K562 (cell line): ENCODE data around the gene AFDN.

Experiments used
- FOXJ2 ChIP-seq: fragments of 200-800 bp; sonication (Bioruptor generic); IDR thresholded peaks from 2 replicates; pipeline ENCODE4 v1.6.1; 2016; ENCODE audit warnings: missing genetic modification characterization, missing compliant biosample characterization
- HNRNPLL ChIP-seq: fragments of 200-400 bp; formaldehyde crosslinking; IDR thresholded peaks from 2 replicates; pipeline ENCODE4 v1.6.1; 2017; ENCODE audit warnings: low read length, low read depth, mild to moderate bottlenecking; ENCODE audit not compliant: poor library complexity, severe bottlenecking
- SMAD1 ChIP-seq: fragments of 150-350 bp; IDR thresholded peaks from 2 replicates; pipeline ENCODE4 v1.6.1; 2014; ENCODE audit warnings: low read length, low read depth; ENCODE audit not compliant: partially characterized antibody
- ZNF124 ChIP-seq: sonication (generic); formaldehyde crosslinking; IDR thresholded peaks from 2 replicates; pipeline ENCODE4 v1.8.1; 2022; ENCODE audit warnings: missing genetic modification reagents
- TF ChIP-seq, protein P1 (sequence below): sonication (generic); formaldehyde crosslinking; IDR thresholded peaks from 2 replicates; pipeline ENCODE4 v1.8.0; 2022; ENCODE audit warnings: mild to moderate bottlenecking, missing genetic modification reagents
- TF ChIP-seq, protein P2 (sequence below), 3 experiments: IDR thresholded peaks in 2 of 3; conservative IDR thresholded peaks in 1 of 3; 2 replicates each; pipeline ENCODE4 v1.5.1; 2011 to 2012; ENCODE audit warnings: low read length in 3 of 3, mild to moderate bottlenecking in 3 of 3, control low read depth in 2 of 3, improper control_type of control experiment in 1 of 3, inconsistent platforms in 1 of 3, low read depth in 1 of 3, mixed read lengths in 1 of 3, moderate library complexity in 1 of 3; ENCODE audit not compliant: insufficient read depth in 2 of 3
- TF ChIP-seq, protein P3 (sequence below), 3 experiments: fragments of 200-800 bp in 1 of 3; fragments of 250-450 bp in 1 of 3; fragments of 450-650 bp in 1 of 3; sonication (Bioruptor Pico) in 1 of 3; sonication (Bioruptor generic) in 1 of 3; formaldehyde crosslinking in 1 of 3; IDR thresholded peaks; 2 replicates each; pipeline versions ENCODE4 v1.6.1 to v1.8.0; 2016 to 2022; ENCODE audit warnings: mild to moderate bottlenecking in 2 of 3, missing genetic modification characterization in 2 of 3, missing compliant biosample characterization in 1 of 3, moderate library complexity in 1 of 3

DNA sequence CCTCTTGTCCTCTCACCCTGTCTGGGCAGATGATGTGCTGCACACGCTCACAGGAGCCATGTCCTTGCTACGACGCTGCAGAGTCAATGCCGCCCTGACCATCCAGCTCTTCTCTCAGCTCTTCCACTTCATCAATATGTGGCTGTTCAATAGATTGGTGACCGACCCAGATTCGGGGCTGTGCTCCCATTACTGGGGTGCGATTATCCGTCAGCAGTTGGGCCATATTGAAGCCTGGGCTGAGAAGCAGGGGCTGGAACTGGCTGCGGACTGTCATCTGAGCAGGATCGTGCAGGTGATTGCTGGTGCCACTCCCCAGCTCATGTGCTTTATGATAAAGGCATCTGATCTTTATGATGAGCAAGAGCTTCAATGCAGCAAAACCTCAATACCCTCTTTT is 88.4 kb downstream of the AFDN start:
- TF ChIP-seq, protein P1, sequence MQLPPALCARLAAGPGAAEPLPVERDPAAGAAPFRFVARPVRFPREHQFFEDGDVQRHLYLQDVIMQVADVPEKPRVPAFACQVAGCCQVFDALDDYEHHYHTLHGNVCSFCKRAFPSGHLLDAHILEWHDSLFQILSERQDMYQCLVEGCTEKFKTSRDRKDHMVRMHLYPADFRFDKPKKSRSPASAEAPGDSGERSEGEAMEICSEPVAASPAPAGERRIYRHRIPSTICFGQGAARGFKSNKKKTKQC (CRISPR knock-in tag), result no peak
- TF ChIP-seq FOXJ2 (no peak), SMAD1 (no peak), HNRNPLL (no peak), ZNF124 (no peak)
- TF ChIP-seq, protein P2, sequence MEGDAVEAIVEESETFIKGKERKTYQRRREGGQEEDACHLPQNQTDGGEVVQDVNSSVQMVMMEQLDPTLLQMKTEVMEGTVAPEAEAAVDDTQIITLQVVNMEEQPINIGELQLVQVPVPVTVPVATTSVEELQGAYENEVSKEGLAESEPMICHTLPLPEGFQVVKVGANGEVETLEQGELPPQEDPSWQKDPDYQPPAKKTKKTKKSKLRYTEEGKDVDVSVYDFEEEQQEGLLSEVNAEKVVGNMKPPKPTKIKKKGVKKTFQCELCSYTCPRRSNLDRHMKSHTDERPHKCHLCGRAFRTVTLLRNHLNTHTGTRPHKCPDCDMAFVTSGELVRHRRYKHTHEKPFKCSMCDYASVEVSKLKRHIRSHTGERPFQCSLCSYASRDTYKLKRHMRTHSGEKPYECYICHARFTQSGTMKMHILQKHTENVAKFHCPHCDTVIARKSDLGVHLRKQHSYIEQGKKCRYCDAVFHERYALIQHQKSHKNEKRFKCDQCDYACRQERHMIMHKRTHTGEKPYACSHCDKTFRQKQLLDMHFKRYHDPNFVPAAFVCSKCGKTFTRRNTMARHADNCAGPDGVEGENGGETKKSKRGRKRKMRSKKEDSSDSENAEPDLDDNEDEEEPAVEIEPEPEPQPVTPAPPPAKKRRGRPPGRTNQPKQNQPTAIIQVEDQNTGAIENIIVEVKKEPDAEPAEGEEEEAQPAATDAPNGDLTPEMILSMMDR (IDR thresholded peaks at IDR 0.05 in 2 of 3, conservative IDR thresholded peaks at IDR 0.05 in 1 of 3; ENCODE audit: insufficient read depth in 2 of 3, low read depth in 1 of 3, low read length in 3 of 3), result no peak
- TF ChIP-seq, protein P3, sequence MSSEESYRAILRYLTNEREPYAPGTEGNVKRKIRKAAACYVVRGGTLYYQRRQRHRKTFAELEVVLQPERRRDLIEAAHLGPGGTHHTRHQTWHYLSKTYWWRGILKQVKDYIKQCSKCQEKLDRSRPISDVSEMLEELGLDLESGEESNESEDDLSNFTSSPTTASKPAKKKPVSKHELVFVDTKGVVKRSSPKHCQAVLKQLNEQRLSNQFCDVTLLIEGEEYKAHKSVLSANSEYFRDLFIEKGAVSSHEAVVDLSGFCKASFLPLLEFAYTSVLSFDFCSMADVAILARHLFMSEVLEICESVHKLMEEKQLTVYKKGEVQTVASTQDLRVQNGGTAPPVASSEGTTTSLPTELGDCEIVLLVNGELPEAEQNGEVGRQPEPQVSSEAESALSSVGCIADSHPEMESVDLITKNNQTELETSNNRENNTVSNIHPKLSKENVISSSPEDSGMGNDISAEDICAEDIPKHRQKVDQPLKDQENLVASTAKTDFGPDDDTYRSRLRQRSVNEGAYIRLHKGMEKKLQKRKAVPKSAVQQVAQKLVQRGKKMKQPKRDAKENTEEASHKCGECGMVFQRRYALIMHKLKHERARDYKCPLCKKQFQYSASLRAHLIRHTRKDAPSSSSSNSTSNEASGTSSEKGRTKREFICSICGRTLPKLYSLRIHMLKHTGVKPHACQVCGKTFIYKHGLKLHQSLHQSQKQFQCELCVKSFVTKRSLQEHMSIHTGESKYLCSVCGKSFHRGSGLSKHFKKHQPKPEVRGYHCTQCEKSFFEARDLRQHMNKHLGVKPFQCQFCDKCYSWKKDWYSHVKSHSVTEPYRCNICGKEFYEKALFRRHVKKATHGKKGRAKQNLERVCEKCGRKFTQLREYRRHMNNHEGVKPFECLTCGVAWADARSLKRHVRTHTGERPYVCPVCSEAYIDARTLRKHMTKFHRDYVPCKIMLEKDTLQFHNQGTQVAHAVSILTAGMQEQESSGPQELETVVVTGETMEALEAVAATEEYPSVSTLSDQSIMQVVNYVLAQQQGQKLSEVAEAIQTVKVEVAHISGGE (CRISPR knock-in tag; IDR thresholded peaks at IDR 0.05), result no peak
